Measurements from ENCODE around the gene WDR18.

- TF ChIP-seq CTCF (IDR thresholded peaks at IDR 0.05; ENCODE audit: poor library complexity, severe bottlenecking) (no peak), REST (IDR thresholded peaks at IDR 0.05; ENCODE audit: borderline replicate concordance) (no peak), SMC3 (conservative IDR thresholded peaks at IDR 0.05; ENCODE audit: poor library complexity) (no peak)
Measured at GRCh38 chr19:988510-988909, 4.4 kb downstream of the WDR18 start.
